ENCODE measurements around the gene ZNF256. TPM values are rescaled to one million over a fixed set of nuclear protein-coding genes. Genes with fewer than 3 reads are reported as not detected.
A peak's percentile ranks its signal among the peaks of the same experiment; 100 is the strongest.

Gene ZNF256
- total and polyA plus RNA-seq, 2 of the 13 experiments (the other 11 are each of a cell fraction or from before 2014, with no cell fraction given) = 3.8 to 6.0 TPM

DNA sequence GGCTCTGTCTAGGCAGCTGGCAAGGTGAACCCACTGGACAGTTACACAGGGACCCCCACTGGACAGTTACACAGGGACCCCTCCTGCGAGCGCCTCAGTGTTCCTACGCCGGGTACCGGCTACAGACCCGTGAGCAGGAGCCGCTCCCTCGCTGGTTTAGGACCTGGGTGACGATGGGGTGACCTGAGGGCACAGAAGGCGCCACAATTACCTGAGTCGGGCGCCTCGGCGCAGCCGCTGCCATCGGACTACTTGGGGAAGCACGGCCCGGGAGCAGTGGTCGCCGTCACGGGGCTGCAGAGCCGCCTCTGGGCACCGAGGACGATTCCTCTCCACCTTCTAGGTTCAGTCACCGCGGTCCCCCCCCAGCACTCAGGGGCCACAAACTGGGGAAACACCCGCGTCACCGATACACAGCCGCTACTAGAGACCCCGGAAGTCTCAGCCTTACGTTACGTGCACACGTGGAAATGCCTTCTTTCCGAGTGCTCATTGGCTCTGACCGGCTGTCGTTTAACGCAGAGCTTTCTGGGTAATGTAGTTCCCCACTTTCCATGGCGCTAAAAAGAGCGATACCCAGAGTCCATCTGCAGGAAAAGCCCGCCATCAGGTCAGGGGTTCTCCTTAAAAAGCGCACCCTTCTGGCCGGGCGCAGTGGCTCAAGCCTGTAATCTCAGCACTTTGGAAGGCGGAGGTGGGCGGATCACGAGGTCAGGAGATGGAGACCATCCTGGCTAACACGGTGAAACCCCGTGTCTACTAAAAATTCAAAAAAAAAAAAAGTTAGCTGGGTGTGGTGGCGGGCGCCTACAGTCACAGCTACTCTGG is 31.1 kb downstream of the ZNF256 start, which contains the start of gene ZNF417 (continued):
- TF ChIP-seq ZNF124 (CRISPR knock-in tag; IDR thresholded peaks at IDR 0.05) (0 out of 2 replicates have a peak, but pooled peaks have one; percentile 34), ZSCAN22 (CRISPR knock-in tag; IDR thresholded peaks at IDR 0.05) (peak; percentile 100), ZNF232 (CRISPR knock-in tag; IDR thresholded peaks at IDR 0.05; ENCODE audit: borderline replicate concordance) (peak; percentile 21; the same call in 1 of the 2 replicates), ZBTB38 (CRISPR knock-in tag; IDR thresholded peaks at IDR 0.05) (0 out of 2 replicates have a peak, but pooled peaks have one; percentile 44), NFYB (CRISPR knock-in tag; IDR thresholded peaks at IDR 0.05) (peak; percentile 91), HDAC1 (CRISPR knock-in tag; IDR thresholded peaks at IDR 0.05) (peak; percentile 80), E2F2 (CRISPR knock-in tag; IDR thresholded peaks at IDR 0.05; ENCODE audit: borderline replicate concordance) (0 out of 2 replicates have a peak, but pooled peaks have one; percentile 66), MYPOP (CRISPR knock-in tag; IDR thresholded peaks at IDR 0.05) (peak; percentile 82), GATAD1 (CRISPR knock-in tag; IDR thresholded peaks at IDR 0.05) (peak; percentile 88), ISL2 (CRISPR knock-in tag; IDR thresholded peaks at IDR 0.05) (peak; percentile 49; the same call in 1 of the 2 replicates)
- TF ChIP-seq, protein P1, sequence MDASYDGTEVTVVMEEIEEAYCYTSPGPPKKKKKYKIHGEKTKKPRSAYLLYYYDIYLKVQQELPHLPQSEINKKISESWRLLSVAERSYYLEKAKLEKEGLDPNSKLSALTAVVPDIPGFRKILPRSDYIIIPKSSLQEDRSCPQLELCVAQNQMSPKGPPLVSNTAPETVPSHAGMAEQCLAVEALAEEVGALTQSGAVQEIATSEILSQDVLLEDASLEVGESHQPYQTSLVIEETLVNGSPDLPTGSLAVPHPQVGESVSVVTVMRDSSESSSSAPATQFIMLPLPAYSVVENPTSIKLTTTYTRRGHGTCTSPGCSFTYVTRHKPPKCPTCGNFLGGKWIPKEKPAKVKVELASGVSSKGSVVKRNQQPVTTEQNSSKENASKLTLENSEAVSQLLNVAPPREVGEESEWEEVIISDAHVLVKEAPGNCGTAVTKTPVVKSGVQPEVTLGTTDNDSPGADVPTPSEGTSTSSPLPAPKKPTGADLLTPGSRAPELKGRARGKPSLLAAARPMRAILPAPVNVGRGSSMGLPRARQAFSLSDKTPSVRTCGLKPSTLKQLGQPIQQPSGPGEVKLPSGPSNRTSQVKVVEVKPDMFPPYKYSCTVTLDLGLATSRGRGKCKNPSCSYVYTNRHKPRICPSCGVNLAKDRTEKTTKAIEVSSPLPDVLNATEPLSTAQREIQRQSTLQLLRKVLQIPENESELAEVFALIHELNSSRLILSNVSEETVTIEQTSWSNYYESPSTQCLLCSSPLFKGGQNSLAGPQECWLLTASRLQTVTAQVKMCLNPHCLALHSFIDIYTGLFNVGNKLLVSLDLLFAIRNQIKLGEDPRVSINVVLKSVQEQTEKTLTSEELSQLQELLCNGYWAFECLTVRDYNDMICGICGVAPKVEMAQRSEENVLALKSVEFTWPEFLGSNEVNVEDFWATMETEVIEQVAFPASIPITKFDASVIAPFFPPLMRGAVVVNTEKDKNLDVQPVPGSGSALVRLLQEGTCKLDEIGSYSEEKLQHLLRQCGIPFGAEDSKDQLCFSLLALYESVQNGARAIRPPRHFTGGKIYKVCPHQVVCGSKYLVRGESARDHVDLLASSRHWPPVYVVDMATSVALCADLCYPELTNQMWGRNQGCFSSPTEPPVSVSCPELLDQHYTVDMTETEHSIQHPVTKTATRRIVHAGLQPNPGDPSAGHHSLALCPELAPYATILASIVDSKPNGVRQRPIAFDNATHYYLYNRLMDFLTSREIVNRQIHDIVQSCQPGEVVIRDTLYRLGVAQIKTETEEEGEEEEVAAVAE (CRISPR knock-in tag; IDR thresholded peaks at IDR 0.05; ENCODE audit: borderline replicate concordance) = peak; percentile 91
- TF ChIP-seq, protein P2, sequence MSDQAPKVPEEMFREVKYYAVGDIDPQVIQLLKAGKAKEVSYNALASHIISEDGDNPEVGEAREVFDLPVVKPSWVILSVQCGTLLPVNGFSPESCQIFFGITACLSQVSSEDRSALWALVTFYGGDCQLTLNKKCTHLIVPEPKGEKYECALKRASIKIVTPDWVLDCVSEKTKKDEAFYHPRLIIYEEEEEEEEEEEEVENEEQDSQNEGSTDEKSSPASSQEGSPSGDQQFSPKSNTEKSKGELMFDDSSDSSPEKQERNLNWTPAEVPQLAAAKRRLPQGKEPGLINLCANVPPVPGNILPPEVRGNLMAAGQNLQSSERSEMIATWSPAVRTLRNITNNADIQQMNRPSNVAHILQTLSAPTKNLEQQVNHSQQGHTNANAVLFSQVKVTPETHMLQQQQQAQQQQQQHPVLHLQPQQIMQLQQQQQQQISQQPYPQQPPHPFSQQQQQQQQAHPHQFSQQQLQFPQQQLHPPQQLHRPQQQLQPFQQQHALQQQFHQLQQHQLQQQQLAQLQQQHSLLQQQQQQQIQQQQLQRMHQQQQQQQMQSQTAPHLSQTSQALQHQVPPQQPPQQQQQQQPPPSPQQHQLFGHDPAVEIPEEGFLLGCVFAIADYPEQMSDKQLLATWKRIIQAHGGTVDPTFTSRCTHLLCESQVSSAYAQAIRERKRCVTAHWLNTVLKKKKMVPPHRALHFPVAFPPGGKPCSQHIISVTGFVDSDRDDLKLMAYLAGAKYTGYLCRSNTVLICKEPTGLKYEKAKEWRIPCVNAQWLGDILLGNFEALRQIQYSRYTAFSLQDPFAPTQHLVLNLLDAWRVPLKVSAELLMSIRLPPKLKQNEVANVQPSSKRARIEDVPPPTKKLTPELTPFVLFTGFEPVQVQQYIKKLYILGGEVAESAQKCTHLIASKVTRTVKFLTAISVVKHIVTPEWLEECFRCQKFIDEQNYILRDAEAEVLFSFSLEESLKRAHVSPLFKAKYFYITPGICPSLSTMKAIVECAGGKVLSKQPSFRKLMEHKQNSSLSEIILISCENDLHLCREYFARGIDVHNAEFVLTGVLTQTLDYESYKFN (CRISPR knock-in tag; conservative IDR thresholded peaks at IDR 0.05) = 0 out of 2 replicates have a peak, but pooled peaks have one; percentile 25
- TF ChIP-seq, protein P3, sequence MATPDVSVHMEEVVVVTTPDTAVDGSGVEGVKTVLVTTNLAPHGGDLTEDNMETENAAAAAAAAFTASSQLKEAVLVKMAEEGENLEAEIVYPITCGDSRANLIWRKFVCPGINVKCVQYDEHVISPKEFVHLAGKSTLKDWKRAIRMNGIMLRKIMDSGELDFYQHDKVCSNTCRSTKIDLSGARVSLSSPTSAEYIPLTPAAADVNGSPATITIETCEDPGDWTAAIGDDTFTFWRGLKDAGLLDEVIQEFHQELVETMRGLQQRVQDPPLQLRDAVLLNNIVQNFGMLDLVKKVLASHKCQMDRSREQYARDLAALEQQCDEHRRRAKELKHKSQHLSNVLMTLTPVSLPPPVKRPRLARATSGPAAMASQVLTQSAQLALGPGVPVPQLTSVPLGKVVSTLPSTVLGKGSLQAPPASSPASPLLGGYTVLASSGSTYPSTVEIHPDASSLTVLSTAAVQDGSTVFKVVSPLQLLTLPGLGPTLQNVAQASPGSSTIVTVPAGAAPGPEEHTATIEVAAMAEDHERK (CRISPR knock-in tag; IDR thresholded peaks at IDR 0.05; ENCODE audit: low read depth) = peak; percentile 99
- TF ChIP-seq, protein P4, sequence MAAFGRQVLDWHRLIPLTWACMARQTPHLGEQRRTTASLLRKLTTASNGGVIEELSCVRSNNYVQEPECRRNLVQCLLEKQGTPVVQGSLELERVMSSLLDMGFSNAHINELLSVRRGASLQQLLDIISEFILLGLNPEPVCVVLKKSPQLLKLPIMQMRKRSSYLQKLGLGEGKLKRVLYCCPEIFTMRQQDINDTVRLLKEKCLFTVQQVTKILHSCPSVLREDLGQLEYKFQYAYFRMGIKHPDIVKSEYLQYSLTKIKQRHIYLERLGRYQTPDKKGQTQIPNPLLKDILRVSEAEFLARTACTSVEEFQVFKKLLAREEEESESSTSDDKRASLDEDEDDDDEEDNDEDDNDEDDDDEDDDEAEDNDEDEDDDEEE (CRISPR knock-in tag; IDR thresholded peaks at IDR 0.05) = 0 out of 2 replicates have a peak, but pooled peaks have one; percentile 23

Data from HepG2 (cell line).